WTC11 (cell line): Measurements from ENCODE around the gene ACTA1. TPM values are rescaled to one million over a fixed set of nuclear protein-coding genes. Genes with fewer than 3 reads are reported as not detected.

Source experiments
- ATAC-seq: fragments of 200-7000 bp; cut with Tn5 transposase; 2 replicates; pipeline ENCODE4 v1.10.0; 2021; ENCODE audit warnings: mild to moderate bottlenecking, moderate library complexity
- CTCF ChIA-PET: fragments of 300-600 bp; sonication (Branson Sonifier 250); formaldehyde crosslinking; loops from one replicate; lab custom pipeline; 2021; ENCODE audit warnings: antibody characterized with exemption; lab: Charles Lee
- POLR2A ChIA-PET: fragments of 350-600 bp; sonication (Branson Sonifier 250); formaldehyde crosslinking; loops from one replicate; lab custom pipeline; 2021; ENCODE audit warnings: antibody characterized with exemption; lab: Charles Lee
- DNase-seq: peaks from one replicate; pipeline ENCODE4 v3.0.0; 2021; ENCODE audit warnings: low spot score
- H3K27ac Mint-ChIP-seq: 2 replicates; pipeline ENCODE4 v1.8.0; 2021; ENCODE audit warnings: mixed read lengths
- H3K27me3 Mint-ChIP-seq: 2 replicates; pipeline ENCODE4 v1.8.0; 2021; ENCODE audit warnings: low read depth, mild to moderate bottlenecking, moderate library complexity, mixed read lengths
- H3K36me3 Mint-ChIP-seq: 2 replicates; pipeline ENCODE4 v1.8.0; 2021; ENCODE audit warnings: mixed read lengths
- H3K4me1 Mint-ChIP-seq: 2 replicates; pipeline ENCODE4 v1.8.0; 2022; ENCODE audit warnings: mixed read lengths
- H3K4me3 Mint-ChIP-seq: 2 replicates; pipeline ENCODE4 v1.8.0; 2021; ENCODE audit warnings: mild to moderate bottlenecking, moderate library complexity, mixed read lengths
- H3K9me3 Mint-ChIP-seq: 2 replicates; pipeline ENCODE4 v1.8.0; 2021; ENCODE audit warnings: mixed read lengths
- AR ChIP-seq: fragments of 250-450 bp; sonication (Bioruptor Pico); IDR thresholded peaks from 2 replicates; pipeline ENCODE4 v1.9.0; 2021; ENCODE audit warnings: mild to moderate bottlenecking
- E2F1 ChIP-seq: sonication (generic); formaldehyde crosslinking; IDR thresholded peaks from 2 replicates; pipeline ENCODE4 v1.8.0; 2022; ENCODE audit warnings: mild to moderate bottlenecking, missing genetic modification reagents
- ETV6 ChIP-seq: sonication (generic); formaldehyde crosslinking; IDR thresholded peaks from 2 replicates; pipeline ENCODE4 v1.8.1; 2022; ENCODE audit warnings: mild to moderate bottlenecking, missing genetic modification reagents
- FOXJ3 ChIP-seq: sonication (generic); formaldehyde crosslinking; IDR thresholded peaks from 2 replicates; pipeline ENCODE4 v1.9.0; 2021; ENCODE audit warnings: missing genetic modification reagents, mild to moderate bottlenecking, borderline replicate concordance
- IRF2 ChIP-seq: sonication (generic); formaldehyde crosslinking; IDR thresholded peaks from 2 replicates; pipeline ENCODE4 v1.8.0; 2022; ENCODE audit warnings: low read depth, missing genetic modification reagents, borderline replicate concordance
- NFATC4 ChIP-seq: fragments of 250-450 bp; sonication (Bioruptor Pico); IDR thresholded peaks from 2 replicates; pipeline ENCODE4 v1.9.0; 2021; ENCODE audit warnings: mild to moderate bottlenecking
- NFE2L1 ChIP-seq: sonication (generic); formaldehyde crosslinking; IDR thresholded peaks from 2 replicates; pipeline ENCODE4 v1.8.1; 2023; ENCODE audit warnings: missing genetic modification reagents
- NR1H2 ChIP-seq: sonication (generic); formaldehyde crosslinking; IDR thresholded peaks from 2 replicates; pipeline ENCODE4 v1.9.0; 2021; ENCODE audit warnings: mild to moderate bottlenecking, moderate library complexity, missing genetic modification reagents
- NR3C1 ChIP-seq: sonication (generic); formaldehyde crosslinking; conservative IDR thresholded peaks from 2 replicates; pipeline ENCODE4 v1.8.1; 2023; ENCODE audit warnings: low read depth, mild to moderate bottlenecking, missing genetic modification reagents
- OVOL2 ChIP-seq: fragments of 250-450 bp; sonication (Bioruptor Pico); IDR thresholded peaks from 2 replicates; pipeline ENCODE4 v1.9.0; 2021; ENCODE audit warnings: mild to moderate bottlenecking, borderline replicate concordance
- TCF7 ChIP-seq: sonication (generic); formaldehyde crosslinking; IDR thresholded peaks from 2 replicates; pipeline ENCODE4 v1.8.0; 2022; ENCODE audit warnings: mild to moderate bottlenecking, low read depth, missing genetic modification reagents, moderate library complexity
- ZNF317 ChIP-seq: sonication (generic); formaldehyde crosslinking; IDR thresholded peaks from 2 replicates; pipeline ENCODE4 v1.8.1; 2023; ENCODE audit warnings: low read depth, mild to moderate bottlenecking, moderate library complexity, missing genetic modification reagents, borderline replicate concordance
- ZNF423 ChIP-seq: fragments of 250-450 bp; sonication (Bioruptor Pico); IDR thresholded peaks from 2 replicates; pipeline ENCODE4 v2.1.2; 2022; ENCODE audit warnings: mild to moderate bottlenecking, moderate library complexity
- ZNF425 ChIP-seq: fragments of 250-450 bp; sonication (Bioruptor Pico); conservative IDR thresholded peaks from 2 replicates; pipeline ENCODE4 v1.9.0; 2021; ENCODE audit warnings: mild to moderate bottlenecking
- total RNA-seq: library from RNA; stranded (reverse); gene quantifications from 3 replicates; pipeline ENCODE4 v1.2.3, GENCODE V29; 2021
- TF ChIP-seq, protein P1 (sequence below): sonication (generic); formaldehyde crosslinking; IDR thresholded peaks from 2 replicates; pipeline ENCODE4 v1.8.0; 2023; ENCODE audit warnings: missing genetic modification reagents

The ACTA1 gene
- total RNA-seq, 1 experiment from 2014 or later, result 1.5 TPM

DNA sequence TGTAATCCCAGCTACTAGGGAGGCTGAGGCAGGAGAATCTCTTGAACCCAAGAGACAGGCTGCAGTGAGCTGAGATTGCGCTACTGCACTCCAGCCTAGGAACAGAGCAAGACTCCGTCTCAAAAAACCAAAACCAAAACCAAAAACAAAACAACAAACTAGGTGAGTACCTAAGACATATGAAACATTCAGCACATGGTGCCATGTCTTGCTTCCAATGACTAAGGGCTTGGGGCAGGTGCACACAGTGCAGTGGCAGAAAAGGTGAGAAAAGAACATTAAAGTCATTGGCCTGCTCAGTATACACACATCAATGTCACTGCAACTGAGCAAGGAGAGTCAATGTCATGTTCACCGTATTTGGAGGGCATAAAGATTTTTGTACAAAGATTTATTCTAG is 4.1 kb upstream of the ACTA1 start:
- H3K4me1 Mint-ChIP-seq, result peaks cover 7% of the 10 kb centered on the region; the same call in 1 of the 2 replicates
- CTCF ChIA-PET, result no interaction called here
- H3K9me3 Mint-ChIP-seq, result no peaks in the 10 kb centered on the region
- H3K27ac Mint-ChIP-seq, result no peak overlapping the region
- peaks cover 21% of the 10 kb centered on the region for H3K36me3 Mint-ChIP-seq
- H3K4me3 Mint-ChIP-seq, result no peak overlapping the region
- TF ChIP-seq NR3C1 (CRISPR knock-in tag) (no peak), ZNF317 (CRISPR knock-in tag) (no peak), NR1H2 (CRISPR knock-in tag) (no peak), FOXJ3 (CRISPR knock-in tag) (no peak), NFE2L1 (CRISPR knock-in tag) (no peak), TCF7 (CRISPR knock-in tag) (no peak), ZNF425 (CRISPR knock-in tag) (no peak)
- TF ChIP-seq, protein P1, sequence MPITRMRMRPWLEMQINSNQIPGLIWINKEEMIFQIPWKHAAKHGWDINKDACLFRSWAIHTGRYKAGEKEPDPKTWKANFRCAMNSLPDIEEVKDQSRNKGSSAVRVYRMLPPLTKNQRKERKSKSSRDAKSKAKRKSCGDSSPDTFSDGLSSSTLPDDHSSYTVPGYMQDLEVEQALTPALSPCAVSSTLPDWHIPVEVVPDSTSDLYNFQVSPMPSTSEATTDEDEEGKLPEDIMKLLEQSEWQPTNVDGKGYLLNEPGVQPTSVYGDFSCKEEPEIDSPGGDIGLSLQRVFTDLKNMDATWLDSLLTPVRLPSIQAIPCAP (CRISPR knock-in tag), result no peak
- ATAC-seq, result no peak
- peaks cover 42% of the 10 kb centered on the region for H3K27me3 Mint-ChIP-seq
- POLR2A ChIA-PET, result interaction anchor here (1.1 kb wide), 1 partner anchor 168 kb away, joined by 6 read pairs; no protein-coding TSS in a partner anchor
- no peak for DNase-seq

GRCh38 chr1:229437443-229437842 is 3.5 kb upstream of the ACTA1 start:
- TF ChIP-seq NFATC4 (CRISPR knock-in tag), result no peak
- TF ChIP-seq ZNF423, result no peak
- TF ChIP-seq AR (CRISPR knock-in tag), result no peak
- TF ChIP-seq E2F1 (CRISPR knock-in tag), result no peak
- TF ChIP-seq ETV6, result no peak
- no peak for TF ChIP-seq OVOL2
- no peak for TF ChIP-seq ZNF425 (CRISPR knock-in tag)
- no peak for TF ChIP-seq IRF2 (CRISPR knock-in tag)
- Mint-ChIP-seq H3K9me3 (no peaks in the 10 kb centered on the region), H3K4me3 (no peak overlapping the region), H3K27me3 (peaks cover 48% of the 10 kb centered on the region), H3K36me3 (peaks cover 21% of the 10 kb centered on the region), H3K27ac (no peak overlapping the region), H3K4me1 (peaks cover 7% of the 10 kb centered on the region; the same call in 1 of the 2 replicates)
- POLR2A ChIA-PET, result interaction anchor here (1.1 kb wide), 1 partner anchor 167 kb away, joined by 6 read pairs; no protein-coding TSS in a partner anchor
- DNase-seq, result no peak
- ATAC-seq, result no peak
- CTCF ChIA-PET, result no interaction called here
